Ureter (tissue), 1 donor: ENCODE data around the gene CMTM7. TPM values are rescaled to one million over a fixed set of nuclear protein-coding genes. Genes with fewer than 3 reads are reported as not detected.
"Not testable (repeated sequence)": the region's sequence is repeated elsewhere in the genome, so short reads cannot be mapped to it uniquely, and the experiment has no call there.

ENCODE experiments used
- DNase-seq: peaks from one replicate; pipeline ENCODE4 v3.0.0-alpha.2; 2020; ENCODE audit warnings: low spot score
- total RNA-seq: library from RNA; stranded (reverse); gene quantifications from one replicate; pipeline ENCODE4 v1.2.4, GENCODE V29; 2023
- donor health status: DM: yes; HTN: yes; CAD: no.

The CMTM7 gene
- total RNA-seq, 1 donor from 2014 or later: 72.2 TPM

- DNase-seq: no peak
Observed at GRCh38 chr3:32459450-32459849, 67.8 kb downstream of the CMTM7 start.

GRCh38 chr3:32460031-32460749 lies 68.5 kb downstream of the CMTM7 start:
- DNase-seq: no peak

- not testable (repeated sequence) for DNase-seq
Observed at GRCh38 chr3:32460817-32461496, 69.3 kb downstream of the CMTM7 start.

- DNase-seq: not testable (repeated sequence)
Observed at GRCh38 chr3:32462191-32462986, 70.7 kb downstream of the CMTM7 start.

- DNase-seq: not testable (repeated sequence)
Observed at GRCh38 chr3:32463415-32463814, 71.8 kb downstream of the CMTM7 start.

GRCh38 chr3:32464726-32465125 lies 73.1 kb downstream of the CMTM7 start:
- not testable (repeated sequence) for DNase-seq

GRCh38 chr3:32466808-32467207 lies 75.2 kb downstream of the CMTM7 start:
- not testable (repeated sequence) for DNase-seq

GRCh38 chr3:32467333-32468070 lies 75.8 kb downstream of the CMTM7 start:
- DNase-seq: peak; percentile 67

GRCh38 chr3:32469151-32469874 lies 77.7 kb downstream of the CMTM7 start:
- DNase-seq: no peak

GRCh38 chr3:32470362-32470761 lies 78.7 kb downstream of the CMTM7 start:
- no peak for DNase-seq

GRCh38 chr3:32471246-32471645 lies 79.6 kb downstream of the CMTM7 start:
- no peak for DNase-seq

GRCh38 chr3:32472151-32472550 lies 80.5 kb downstream of the CMTM7 start:
- not testable (repeated sequence) for DNase-seq

GRCh38 chr3:32474201-32474600 lies 82.5 kb downstream of the CMTM7 start:
- no peak for DNase-seq

GRCh38 chr3:32480604-32481003 lies 89.0 kb downstream of the CMTM7 start:
- no peak for DNase-seq

GRCh38 chr3:32481791-32482631 lies 90.4 kb downstream of the CMTM7 start:
- no peak for DNase-seq

- no peak for DNase-seq
Observed at GRCh38 chr3:32482693-32483092, 91.0 kb downstream of the CMTM7 start.

GRCh38 chr3:32483772-32484171 lies 92.1 kb downstream of the CMTM7 start:
- DNase-seq: no peak

GRCh38 chr3:32484436-32484835 lies 92.8 kb downstream of the CMTM7 start:
- no peak for DNase-seq

- DNase-seq: no peak
Observed at GRCh38 chr3:32487781-32488473, 96.3 kb downstream of the CMTM7 start.
